Body of pancreas (tissue), 4 donors: ENCODE data around the gene PCNA.

Source experiments
- CTCF ChIP-seq, 7 experiments: fragments of 450-650 bp in 4 of 7; fragments of 200-600 bp in 3 of 7; sonication (generic) in 3 of 7; IDR thresholded peaks; one replicate each; pipeline ENCODE4 v1.5.1; 2016 to 2019; ENCODE audit warnings: antibody characterized with exemption in 7 of 7
- POLR2A ChIP-seq, 3 donors: fragments of 450-650 bp; IDR thresholded peaks; one replicate each; pipeline ENCODE4 v1.6.1; 2016; ENCODE audit warnings: antibody characterized with exemption in 3 of 3, mild to moderate bottlenecking in 2 of 3

GRCh38 chr20:5150226-5151076 is 30.7 kb upstream of the PCNA start:
- TF ChIP-seq POLR2A (IDR thresholded peaks at IDR 0.05) (no peak), CTCF (IDR thresholded peaks at IDR 0.05) (no peak)
